Measurements from ENCODE around the gene TUBAL3.

DNA sequence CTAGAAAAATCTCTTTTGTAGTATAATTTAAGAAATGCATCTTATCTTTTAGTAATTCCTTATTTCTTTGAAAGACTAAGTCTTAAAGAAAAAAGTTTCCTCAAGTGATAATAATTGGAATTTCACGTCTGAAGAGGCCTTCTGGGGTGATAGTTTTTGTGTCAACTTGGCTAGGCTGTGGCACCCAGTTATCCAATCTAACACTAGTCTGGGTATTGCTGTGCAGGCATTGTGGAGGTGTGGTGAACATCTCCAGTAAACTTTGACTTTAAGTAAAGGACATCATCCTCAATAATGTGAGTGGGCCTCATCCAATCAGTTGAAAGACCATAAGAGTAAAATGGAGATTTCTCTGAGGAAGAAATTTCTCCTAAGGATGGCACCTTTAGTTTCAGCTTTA lies 2.3 kb upstream of the TUBAL3 start:
- TF ChIP-seq, protein P1, sequence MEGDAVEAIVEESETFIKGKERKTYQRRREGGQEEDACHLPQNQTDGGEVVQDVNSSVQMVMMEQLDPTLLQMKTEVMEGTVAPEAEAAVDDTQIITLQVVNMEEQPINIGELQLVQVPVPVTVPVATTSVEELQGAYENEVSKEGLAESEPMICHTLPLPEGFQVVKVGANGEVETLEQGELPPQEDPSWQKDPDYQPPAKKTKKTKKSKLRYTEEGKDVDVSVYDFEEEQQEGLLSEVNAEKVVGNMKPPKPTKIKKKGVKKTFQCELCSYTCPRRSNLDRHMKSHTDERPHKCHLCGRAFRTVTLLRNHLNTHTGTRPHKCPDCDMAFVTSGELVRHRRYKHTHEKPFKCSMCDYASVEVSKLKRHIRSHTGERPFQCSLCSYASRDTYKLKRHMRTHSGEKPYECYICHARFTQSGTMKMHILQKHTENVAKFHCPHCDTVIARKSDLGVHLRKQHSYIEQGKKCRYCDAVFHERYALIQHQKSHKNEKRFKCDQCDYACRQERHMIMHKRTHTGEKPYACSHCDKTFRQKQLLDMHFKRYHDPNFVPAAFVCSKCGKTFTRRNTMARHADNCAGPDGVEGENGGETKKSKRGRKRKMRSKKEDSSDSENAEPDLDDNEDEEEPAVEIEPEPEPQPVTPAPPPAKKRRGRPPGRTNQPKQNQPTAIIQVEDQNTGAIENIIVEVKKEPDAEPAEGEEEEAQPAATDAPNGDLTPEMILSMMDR (tag by site-specific recombination; IDR thresholded peaks at IDR 0.05) = no peak
- no peak for TF ChIP-seq ZFP37 (tag by site-specific recombination; IDR thresholded peaks at IDR 0.05)
